Measurements from ENCODE around the gene A2M.

A2M gene

DNA sequence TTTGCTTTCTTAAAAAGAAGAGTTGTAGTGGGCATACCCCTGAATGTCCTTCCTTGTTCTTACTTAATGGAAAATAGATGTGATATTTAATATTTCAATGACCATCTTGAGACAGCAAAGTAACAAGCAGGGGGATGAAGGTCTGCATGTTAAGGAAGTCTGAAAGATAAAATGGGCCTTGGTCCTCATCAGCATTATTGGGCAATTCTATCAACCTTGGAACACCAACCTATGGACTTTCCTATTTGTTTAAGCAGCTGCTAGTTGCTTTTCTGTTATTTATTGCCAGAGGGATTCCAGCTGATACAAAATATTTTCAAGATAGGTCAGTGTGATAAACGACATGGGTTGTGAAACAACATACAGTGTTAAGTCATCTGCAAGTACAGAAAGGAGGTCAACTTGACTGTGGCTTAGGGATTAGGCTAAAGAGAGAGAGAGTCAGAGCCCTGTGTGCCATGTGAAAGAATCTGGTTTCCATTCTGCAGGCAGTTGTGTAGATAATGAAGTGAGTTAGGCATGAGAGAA, 16.4 kb upstream of the A2M start:
- H3K9me3 Mint-ChIP-seq: peaks cover 2% of the 10 kb centered on the region
- no peak overlapping the region for H3K4me3 Mint-ChIP-seq
- H3K27me3 Mint-ChIP-seq: no peaks in the 10 kb centered on the region
- H3K36me3 Mint-ChIP-seq (ENCODE audit: low read depth): peaks cover 10% of the 10 kb centered on the region
- no peak for DNase-seq
- H3K4me1 Mint-ChIP-seq (ENCODE audit: low read depth): peaks cover 2% of the 10 kb centered on the region
- no peak overlapping the region for H3K27ac Mint-ChIP-seq

DNA sequence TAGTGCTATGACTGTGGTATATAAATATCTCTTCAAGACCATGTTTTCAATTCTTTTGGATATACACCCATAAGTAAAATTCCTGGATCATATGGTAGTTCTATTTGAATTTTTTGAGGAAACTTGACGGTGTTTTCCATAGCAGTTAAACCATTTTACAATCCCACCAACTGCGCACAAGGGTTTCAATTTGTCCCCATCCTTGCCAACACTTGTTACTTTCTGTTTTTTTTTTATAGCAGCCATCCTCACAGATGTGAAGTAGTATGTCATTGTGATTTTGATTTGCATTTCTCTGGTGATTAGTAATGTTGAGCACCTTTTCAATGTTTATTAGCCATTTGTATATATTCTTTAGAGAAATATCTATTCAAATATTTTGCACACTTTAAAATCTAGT, 14.5 kb upstream of the A2M start:
- no peak overlapping the region for H3K27ac Mint-ChIP-seq
- H3K4me1 Mint-ChIP-seq (ENCODE audit: low read depth): peaks cover 2% of the 10 kb centered on the region
- no peak for DNase-seq
- H3K9me3 Mint-ChIP-seq: peaks cover 2% of the 10 kb centered on the region
- no peak overlapping the region for H3K4me3 Mint-ChIP-seq
- H3K36me3 Mint-ChIP-seq (ENCODE audit: low read depth): peaks cover 10% of the 10 kb centered on the region
- H3K27me3 Mint-ChIP-seq: no peaks in the 10 kb centered on the region

DNA sequence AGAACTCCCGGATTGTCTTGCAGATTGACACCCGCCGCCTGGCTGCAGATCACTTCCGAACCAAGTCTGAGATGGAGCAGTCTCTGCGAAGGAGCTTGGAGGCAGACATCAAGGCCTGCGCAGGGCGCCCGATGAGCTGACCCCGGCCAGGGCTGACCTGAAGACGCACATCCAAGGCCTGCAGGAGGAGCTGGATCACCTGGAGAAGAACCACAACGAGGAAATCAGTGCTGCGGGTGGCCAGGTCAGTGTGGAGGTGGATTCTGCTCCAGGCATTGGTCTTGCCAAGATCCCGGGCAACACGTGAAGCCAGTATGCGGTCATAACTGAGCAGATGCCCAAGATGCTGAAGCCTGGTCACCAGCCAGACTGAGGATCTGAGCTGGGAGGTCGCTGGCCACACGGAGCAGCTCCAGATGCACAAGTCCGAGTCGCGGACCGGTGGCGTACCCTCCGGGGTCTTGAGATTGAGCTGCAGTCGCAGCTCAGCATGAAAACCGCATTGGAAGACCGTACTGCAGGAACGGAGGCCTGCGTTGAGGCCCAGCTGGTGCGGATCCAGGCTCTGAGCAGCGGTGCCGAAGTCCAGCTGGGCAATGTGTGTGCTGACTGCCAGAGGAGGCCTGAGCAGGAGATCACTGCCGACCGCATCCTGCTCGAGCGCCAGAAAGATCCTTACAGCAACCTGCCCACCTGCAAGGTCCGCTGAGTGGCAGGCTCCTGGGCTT, 12.4 kb upstream of the A2M start:
- H3K4me1 Mint-ChIP-seq (ENCODE audit: low read depth): peaks cover 1% of the 10 kb centered on the region
- no peak overlapping the region for H3K4me3 Mint-ChIP-seq
- peaks cover 10% of the 10 kb centered on the region for H3K36me3 Mint-ChIP-seq (ENCODE audit: low read depth)
- no peaks in the 10 kb centered on the region for H3K27me3 Mint-ChIP-seq
- no peak overlapping the region for H3K27ac Mint-ChIP-seq
- H3K9me3 Mint-ChIP-seq: peaks cover 2% of the 10 kb centered on the region
- DNase-seq: no peak

DNA sequence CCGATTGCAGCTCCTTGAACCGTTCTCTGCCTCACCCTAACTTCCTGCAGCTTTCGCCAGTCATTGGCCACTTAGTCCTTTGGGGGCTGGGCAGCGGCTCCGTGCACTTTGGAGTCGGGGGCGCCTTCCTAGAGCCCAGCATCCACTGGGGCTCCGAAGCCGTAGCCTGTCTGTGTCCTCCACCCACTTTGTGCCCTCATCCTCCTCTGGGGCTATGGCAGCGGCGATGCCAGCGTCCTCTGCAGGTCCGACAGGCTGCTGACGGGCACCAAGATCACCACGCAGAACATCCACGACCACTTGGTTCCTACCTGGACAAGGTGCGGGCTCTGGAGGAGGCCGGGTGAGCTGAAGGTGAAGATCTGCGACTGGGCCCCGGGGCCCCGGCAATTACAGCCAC, 11.8 kb upstream of the A2M start:
- Mint-ChIP-seq H3K36me3 (ENCODE audit: low read depth) (peaks cover 10% of the 10 kb centered on the region), H3K27me3 (no peaks in the 10 kb centered on the region), H3K4me3 (no peak overlapping the region), H3K27ac (no peak overlapping the region), H3K9me3 (peaks cover 2% of the 10 kb centered on the region), H3K4me1 (ENCODE audit: low read depth) (no peaks in the 10 kb centered on the region)
- DNase-seq: no peak

DNA sequence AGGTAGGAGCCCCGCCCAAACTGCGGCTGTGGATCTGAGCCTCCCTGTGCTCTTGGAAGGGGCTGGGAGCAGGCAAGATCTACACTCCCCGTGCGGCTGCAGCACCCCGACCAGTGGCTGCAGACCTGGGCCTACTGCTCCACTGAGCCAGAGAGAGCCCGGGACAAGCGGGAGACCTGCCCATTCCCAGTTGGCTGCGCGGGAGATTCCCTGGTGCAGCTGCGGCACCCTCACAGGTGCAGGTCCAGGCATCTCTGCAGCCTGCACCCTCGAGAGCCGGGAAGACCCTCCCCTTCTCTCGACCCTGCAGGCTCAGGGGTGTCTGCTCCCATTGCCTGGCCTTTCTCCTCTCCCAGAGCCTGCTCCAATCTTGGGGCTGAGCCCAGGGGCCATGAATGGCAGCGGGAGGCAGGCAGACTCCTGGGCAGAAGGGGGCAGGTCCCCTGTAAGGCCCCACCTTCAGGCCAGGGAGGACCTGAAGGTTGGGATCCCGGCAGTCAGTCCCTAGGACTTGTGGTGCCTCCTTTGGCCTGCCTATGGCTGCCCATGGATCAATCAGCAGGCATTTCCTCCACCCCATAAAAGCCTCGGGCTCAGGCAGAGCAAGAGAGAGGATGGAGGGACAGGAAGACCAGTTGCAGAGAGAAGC, 8.8 kb upstream of the A2M start:
- peaks cover 10% of the 10 kb centered on the region for H3K36me3 Mint-ChIP-seq (ENCODE audit: low read depth)
- H3K27me3 Mint-ChIP-seq: no peaks in the 10 kb centered on the region
- H3K27ac Mint-ChIP-seq: no peak overlapping the region
- DNase-seq: no peak
- H3K9me3 Mint-ChIP-seq: peaks cover 2% of the 10 kb centered on the region
- H3K4me3 Mint-ChIP-seq: no peak overlapping the region
- no peaks in the 10 kb centered on the region for H3K4me1 Mint-ChIP-seq (ENCODE audit: low read depth)

DNA sequence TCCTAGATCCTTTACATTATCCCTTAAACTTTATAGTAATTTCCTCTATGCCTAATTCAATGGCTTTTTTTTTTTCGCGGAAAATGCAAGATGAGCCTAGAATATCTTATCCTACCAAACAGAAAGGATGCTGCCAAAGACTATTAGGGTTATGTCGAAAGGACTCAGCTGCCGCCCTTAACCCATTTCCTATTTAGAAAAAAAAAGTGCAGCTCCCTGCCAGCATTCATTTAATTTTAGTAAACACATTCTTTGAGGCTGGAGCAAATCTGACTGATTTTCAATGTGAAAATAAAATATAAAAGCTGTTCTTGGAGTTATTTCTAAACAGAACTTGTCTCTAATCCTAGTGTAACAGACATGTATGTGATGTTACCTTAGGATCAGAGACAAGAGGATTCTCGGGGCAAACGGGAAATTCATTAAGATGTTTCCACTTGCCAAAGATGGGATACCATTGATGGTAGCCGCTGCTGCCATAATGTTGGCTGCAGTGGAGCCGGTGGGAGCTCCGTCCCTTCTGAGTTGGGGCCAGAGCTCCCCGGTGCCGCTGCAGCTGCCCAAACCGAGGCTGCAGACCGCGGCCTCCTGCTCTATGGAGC, 8.2 kb upstream of the A2M start:
- H3K27me3 Mint-ChIP-seq: no peaks in the 10 kb centered on the region
- peaks cover under 1% of the 10 kb centered on the region for H3K9me3 Mint-ChIP-seq
- no peak overlapping the region for H3K4me3 Mint-ChIP-seq
- peaks cover 10% of the 10 kb centered on the region for H3K36me3 Mint-ChIP-seq (ENCODE audit: low read depth)
- no peaks in the 10 kb centered on the region for H3K4me1 Mint-ChIP-seq (ENCODE audit: low read depth)
- DNase-seq: no peak
- no peak overlapping the region for H3K27ac Mint-ChIP-seq

DNA sequence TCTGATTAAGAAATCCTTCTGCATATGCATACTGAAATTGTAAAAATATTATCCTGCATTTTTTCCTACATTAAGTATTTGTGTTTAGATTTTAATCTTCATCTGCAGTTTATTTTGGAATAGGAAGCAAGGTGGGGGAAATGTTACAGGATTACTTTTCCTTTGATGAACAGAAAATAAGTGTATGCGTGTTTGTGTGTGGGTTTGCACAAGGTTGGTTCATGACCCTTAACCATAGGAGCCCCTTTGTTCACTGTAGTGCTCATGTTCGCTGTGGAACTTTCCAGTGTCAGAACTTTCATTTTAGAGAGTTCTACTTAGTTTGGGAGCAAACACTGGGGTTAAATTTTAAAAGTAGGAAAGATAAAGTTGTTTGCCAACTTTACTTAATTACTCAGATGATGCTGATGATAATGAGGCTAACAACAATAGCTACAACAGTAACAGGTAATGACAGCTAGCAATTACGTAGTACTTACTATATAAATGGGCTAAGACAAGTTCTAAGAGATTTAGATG, 6.4 kb upstream of the A2M start:
- H3K27ac Mint-ChIP-seq: no peak overlapping the region
- no peaks in the 10 kb centered on the region for H3K36me3 Mint-ChIP-seq (ENCODE audit: low read depth)
- no peaks in the 10 kb centered on the region for H3K9me3 Mint-ChIP-seq
- no peak overlapping the region for H3K4me3 Mint-ChIP-seq
- H3K4me1 Mint-ChIP-seq (ENCODE audit: low read depth): peaks cover 9% of the 10 kb centered on the region
- no peaks in the 10 kb centered on the region for H3K27me3 Mint-ChIP-seq
- no peak for DNase-seq

DNA sequence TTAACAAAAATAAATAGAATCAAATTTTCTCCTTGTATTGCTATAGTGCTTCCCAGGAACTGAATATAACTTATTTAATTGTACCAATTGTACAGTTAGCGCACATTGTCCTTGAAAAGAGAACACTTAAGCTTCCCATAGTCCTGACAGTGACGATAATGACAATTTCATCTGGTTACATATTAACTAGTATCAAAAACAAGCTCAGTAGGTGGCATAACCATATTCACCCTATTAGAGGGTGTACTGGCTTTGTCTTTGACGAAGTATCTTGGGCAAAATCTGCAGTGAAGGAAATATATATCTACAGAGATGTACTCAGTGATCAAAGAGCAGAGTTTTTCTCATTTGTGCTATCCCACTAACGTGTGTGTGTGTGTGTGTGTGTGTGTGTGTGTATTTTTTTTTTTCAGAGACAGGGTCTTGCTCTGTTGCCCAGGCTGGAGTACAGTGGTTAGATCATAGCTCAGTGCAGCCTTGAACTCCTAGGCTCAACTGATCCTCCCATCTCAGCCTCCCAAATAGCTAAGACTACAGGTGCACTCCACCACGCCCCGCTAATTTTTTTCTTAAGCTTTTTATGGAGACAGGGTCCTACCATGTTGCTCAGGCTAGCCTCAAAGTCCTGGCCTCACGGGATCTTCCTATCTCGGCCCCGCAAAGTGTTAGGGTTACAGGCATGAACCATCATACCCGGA, 4.9 kb upstream of the A2M start:
- Mint-ChIP-seq H3K27me3 (no peaks in the 10 kb centered on the region), H3K36me3 (ENCODE audit: low read depth) (no peaks in the 10 kb centered on the region), H3K27ac (no peak overlapping the region), H3K4me3 (no peak overlapping the region), H3K9me3 (no peaks in the 10 kb centered on the region), H3K4me1 (ENCODE audit: low read depth) (peaks cover 22% of the 10 kb centered on the region)
- DNase-seq: no peak

DNA sequence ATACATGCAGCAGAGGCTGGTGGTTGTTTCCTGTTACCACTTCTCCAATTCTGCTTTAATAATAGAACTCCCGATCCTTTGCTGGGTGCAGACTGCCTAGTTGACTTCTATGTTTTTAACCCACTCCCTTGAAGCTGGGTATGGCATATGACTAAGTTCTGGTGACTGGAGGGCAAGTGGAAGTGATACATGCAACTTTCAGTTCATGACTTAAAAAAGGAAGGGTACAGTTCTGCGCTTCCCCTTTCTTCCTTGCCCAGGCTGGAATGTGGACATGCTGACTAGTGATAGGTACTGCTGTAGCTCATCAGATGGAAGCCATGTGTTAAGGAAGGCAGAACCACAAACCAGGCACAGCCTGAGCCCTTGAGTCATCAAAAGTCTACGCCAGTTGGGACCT, 2.4 kb upstream of the A2M start:
- H3K4me1 Mint-ChIP-seq (ENCODE audit: low read depth): peaks cover 26% of the 10 kb centered on the region
- no peaks in the 10 kb centered on the region for H3K9me3 Mint-ChIP-seq
- H3K4me3 Mint-ChIP-seq: no peak overlapping the region
- H3K36me3 Mint-ChIP-seq (ENCODE audit: low read depth): peaks cover under 1% of the 10 kb centered on the region
- no peak for DNase-seq
- H3K27me3 Mint-ChIP-seq: no peaks in the 10 kb centered on the region
- H3K27ac Mint-ChIP-seq: no peak overlapping the region

DNA sequence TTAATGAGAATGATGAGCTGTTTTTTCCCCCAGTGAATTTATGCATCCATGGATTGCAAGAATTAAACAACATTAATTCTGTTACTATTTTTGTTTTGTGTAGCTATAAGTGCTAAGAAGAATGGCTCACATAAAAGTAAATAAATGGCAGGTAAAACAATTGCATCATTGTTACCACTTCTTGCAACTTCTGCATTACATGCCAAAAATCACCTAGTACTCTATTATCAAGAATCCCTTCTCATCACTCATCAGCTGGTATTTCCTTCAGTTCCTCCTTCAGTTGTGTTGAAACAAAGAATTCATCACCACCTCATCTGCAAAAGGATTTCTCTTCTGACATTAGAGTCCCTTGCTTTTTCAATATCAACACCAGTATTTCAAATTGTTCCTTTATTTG, 773 bp downstream of the A2M start:
- DNase-seq: no peak
- H3K9me3 Mint-ChIP-seq: no peaks in the 10 kb centered on the region
- H3K36me3 Mint-ChIP-seq (ENCODE audit: low read depth): peaks cover 2% of the 10 kb centered on the region
- H3K4me3 Mint-ChIP-seq: no peak overlapping the region
- no peak overlapping the region for H3K27ac Mint-ChIP-seq
- peaks cover 26% of the 10 kb centered on the region for H3K4me1 Mint-ChIP-seq (ENCODE audit: low read depth)
- H3K27me3 Mint-ChIP-seq: no peaks in the 10 kb centered on the region

DNA sequence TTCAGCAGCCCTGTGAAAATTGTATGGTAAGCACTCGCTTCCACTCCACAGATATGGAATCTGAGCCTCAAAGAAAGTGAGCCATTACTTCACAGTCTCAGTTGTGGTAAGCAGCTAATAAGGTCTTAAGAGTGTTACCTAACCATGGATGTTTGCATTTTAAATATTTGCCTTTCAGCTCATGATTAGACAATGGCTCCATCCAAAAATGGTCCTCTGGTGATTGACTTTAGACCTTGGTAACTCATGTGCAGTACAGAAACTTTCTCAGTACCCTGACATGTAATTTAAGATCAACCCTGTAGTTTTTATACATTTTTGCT, 1.8 kb downstream of the A2M start:
- peaks cover 2% of the 10 kb centered on the region for H3K36me3 Mint-ChIP-seq (ENCODE audit: low read depth)
- H3K27ac Mint-ChIP-seq: no peak overlapping the region
- no peak for DNase-seq
- no peaks in the 10 kb centered on the region for H3K9me3 Mint-ChIP-seq
- peaks cover 26% of the 10 kb centered on the region for H3K4me1 Mint-ChIP-seq (ENCODE audit: low read depth)
- no peaks in the 10 kb centered on the region for H3K27me3 Mint-ChIP-seq
- H3K4me3 Mint-ChIP-seq: no peak overlapping the region

DNA sequence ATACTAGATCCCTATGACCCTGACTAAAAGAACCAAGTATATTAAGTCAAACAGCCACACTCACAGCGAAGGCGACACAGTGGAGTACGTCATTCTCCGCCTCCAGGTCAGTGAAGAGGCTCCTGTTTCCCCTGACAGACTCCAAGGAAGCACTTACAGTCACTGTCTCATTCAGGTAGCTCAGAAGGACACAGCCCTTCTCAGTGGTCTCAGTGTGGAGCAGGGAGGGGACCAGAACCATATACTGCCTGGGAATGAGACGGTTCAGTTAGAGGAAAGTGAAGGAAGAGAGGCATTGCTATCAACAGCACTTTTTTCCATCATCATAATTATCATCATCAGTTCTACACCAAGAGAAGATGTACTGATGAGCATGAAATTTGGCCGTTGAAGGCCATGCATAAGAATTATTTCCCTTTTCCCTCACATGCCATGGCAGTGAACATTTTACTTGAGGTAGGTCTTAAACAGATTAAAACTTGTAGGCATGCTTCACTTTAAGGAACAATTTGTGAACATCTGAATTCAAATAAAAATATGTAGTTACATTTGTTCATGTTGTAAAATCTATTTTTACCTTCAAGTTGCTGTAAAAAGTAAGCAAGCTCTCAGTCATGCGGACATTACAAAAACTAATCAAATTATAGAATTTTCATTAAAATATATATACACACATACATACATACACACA, 2.3 kb downstream of the A2M start:
- DNase-seq: no peak
- H3K27me3 Mint-ChIP-seq: no peaks in the 10 kb centered on the region
- no peak overlapping the region for H3K27ac Mint-ChIP-seq
- H3K4me1 Mint-ChIP-seq (ENCODE audit: low read depth): peaks cover 24% of the 10 kb centered on the region
- peaks cover 2% of the 10 kb centered on the region for H3K36me3 Mint-ChIP-seq (ENCODE audit: low read depth)
- H3K4me3 Mint-ChIP-seq: no peak overlapping the region
- no peaks in the 10 kb centered on the region for H3K9me3 Mint-ChIP-seq

DNA sequence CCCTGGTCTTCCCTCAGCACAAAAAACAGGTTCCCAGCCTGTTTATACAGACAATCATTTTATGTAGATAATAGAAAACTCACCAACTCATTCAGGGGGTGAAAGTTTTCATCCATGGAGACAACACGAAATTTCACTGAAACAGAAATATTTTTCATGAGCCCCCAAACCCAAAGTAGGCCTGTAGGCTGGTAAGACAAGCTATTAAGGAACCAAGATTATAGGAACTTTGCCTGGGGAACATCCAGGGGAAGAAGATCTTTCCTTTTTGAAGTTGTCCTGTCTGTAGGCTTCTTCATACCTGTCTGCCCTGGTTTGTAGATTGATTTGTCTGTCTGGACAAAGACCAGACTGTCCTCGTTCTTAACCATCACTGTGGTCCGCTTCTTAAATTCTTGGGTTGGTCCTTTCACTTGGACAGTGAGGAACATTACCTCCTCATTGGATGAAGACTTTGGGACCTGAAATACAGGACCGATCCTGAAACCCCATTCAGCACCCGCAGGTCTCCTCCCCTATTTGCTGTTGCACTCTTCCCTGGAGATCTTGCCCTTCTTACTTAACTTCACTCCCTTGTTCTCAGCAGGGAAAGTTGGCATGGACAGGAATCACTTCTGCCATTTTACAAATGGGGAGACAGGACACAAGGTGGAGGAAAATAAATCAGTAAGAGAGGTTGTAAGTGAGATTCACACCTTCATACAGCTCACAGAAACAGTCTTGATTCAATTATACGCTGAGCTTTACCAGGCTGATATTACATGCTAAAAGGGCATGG, 3.5 kb downstream of the A2M start:
- no peak for DNase-seq
- Mint-ChIP-seq H3K4me1 (ENCODE audit: low read depth) (peaks cover 18% of the 10 kb centered on the region), H3K36me3 (ENCODE audit: low read depth) (peaks cover 2% of the 10 kb centered on the region), H3K9me3 (no peaks in the 10 kb centered on the region), H3K27ac (no peak overlapping the region), H3K27me3 (no peaks in the 10 kb centered on the region), H3K4me3 (no peak overlapping the region)

DNA sequence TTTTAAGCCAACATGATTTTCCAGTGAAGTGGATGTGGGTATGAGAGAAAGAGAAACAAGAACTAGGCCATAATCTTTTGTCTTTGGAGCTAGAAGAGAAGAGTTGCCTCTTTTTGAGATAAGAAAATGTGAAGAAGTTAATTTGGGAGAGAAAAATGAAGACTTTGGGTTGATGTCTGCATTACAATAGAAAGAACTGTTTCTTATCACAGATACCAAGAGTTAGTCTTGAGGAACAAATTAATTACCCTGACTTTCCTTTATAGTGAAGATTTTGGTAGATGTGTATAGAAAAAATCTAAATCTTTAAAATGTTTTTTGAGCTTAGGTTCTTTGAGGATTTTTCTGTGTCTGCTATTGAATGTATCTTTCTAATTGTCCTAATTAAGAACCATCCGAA, 4.2 kb downstream of the A2M start:
- Mint-ChIP-seq H3K9me3 (no peaks in the 10 kb centered on the region), H3K4me3 (no peak overlapping the region), H3K36me3 (ENCODE audit: low read depth) (peaks cover 2% of the 10 kb centered on the region), H3K4me1 (ENCODE audit: low read depth) (peaks cover 13% of the 10 kb centered on the region), H3K27ac (no peak overlapping the region), H3K27me3 (no peaks in the 10 kb centered on the region)
- no peak for DNase-seq
